HG03159 (cell line): ENCODE measurements around the gene ALPG.

Source experiments
- ATAC-seq: cut with Tn5 transposase; IDR thresholded peaks from one replicate; pipeline ENCODE4 v1.9.1; 2021; ENCODE audit warnings: mild to moderate bottlenecking, moderate library complexity; ENCODE audit not compliant: unreplicated experiment

The ALPG gene

DNA sequence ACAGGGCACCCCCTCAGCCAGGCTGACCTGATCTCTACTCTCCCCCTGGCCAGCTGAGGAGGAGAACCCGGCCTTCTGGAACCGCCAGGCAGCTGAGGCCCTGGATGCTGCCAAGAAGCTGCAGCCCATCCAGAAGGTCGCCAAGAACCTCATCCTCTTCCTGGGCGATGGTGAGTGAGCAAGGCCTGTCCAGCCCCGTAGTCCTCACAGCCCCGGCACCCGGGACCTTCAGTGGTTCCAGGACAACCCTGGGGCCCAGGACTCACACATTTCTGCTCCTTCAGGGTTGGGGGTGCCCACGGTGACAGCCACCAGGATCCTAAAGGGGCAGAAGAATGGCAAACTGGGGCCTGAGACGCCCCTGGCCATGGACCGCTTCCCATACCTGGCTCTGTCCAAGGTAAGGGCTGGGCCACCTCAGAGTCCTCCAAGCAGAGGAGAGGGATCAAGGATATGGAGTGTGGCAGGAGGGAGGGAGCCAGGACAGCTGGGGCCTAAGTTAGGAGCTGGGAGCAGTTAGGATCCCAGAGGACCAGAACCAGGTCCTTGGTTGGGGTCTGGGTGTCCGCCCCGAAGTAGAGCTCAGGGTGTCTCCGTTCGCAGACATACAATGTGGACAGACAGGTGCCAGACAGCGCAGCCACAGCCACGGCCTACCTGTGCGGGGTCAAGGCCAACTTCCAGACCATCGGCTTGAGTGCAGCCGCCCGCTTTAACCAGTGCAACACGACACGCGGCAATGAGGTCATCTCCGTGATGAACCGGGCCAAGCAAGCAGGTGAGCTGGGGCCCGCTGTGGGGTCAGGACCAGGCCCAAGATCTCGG, 49.9 kb downstream of the ALPG start:
- no peak for ATAC-seq

- ATAC-seq: no peak
These were observed 50.7 kb downstream of the ALPG start for GRCh38 chr2:232457121-232458011.

DNA sequence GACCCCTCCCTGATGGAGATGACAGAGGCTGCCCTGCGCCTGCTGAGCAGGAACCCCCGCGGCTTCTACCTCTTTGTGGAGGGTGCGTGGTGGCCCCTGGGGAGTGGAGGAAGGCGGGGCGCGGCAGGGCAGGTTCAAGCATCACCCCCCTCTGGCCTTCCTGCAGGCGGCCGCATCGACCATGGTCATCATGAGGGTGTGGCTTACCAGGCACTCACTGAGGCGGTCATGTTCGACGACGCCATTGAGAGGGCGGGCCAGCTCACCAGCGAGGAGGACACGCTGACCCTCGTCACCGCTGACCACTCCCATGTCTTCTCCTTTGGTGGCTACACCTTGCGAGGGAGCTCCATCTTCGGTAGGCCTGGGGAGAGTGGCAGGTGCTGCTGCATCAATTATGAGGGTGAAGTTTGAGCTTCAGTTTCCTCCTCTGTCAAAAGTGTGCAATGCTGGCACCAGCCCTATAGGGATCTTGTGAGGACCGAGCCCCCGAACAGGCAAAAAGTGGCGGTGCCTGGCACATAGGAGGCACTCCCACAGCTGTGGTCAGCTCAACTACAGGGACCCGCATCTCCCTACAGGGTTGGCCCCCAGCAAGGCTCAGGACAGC, 51.5 kb downstream of the ALPG start:
- no peak for ATAC-seq

DNA sequence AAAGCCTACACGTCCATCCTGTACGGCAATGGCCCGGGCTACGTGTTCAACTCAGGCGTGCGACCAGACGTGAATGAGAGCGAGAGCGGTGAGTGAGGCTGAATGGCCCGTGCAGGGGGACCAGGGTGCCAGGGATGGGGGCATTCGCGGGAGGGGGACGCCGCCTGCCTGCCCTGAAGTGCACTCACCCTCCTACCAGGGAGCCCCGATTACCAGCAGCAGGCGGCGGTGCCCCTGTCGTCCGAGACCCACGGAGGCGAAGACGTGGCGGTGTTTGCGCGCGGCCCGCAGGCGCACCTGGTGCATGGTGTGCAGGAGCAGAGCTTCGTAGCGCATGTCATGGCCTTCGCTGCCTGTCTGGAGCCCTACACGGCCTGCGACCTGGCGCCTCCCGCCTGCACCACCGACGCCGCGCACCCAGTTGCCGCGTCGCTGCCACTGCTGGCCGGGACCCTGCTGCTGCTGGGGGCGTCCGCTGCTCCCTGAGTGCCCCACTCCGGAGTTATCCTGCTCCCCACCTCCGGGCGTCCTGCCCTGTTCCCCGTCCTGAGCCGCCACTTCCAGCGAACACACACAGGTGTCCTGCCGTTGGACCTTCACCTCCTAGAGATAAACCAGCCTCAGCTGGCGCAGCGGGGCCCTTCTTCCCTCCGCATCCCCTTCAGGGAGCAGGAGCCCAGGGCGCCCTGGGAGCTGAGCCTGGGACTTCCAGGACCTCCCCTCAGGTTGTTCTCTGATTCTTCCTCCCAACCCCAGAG, 52.2 kb downstream of the ALPG start:
- ATAC-seq: no peak

GRCh38 chr2:232459419-232460035, 52.9 kb downstream of the ALPG start:
- ATAC-seq: no peak

DNA sequence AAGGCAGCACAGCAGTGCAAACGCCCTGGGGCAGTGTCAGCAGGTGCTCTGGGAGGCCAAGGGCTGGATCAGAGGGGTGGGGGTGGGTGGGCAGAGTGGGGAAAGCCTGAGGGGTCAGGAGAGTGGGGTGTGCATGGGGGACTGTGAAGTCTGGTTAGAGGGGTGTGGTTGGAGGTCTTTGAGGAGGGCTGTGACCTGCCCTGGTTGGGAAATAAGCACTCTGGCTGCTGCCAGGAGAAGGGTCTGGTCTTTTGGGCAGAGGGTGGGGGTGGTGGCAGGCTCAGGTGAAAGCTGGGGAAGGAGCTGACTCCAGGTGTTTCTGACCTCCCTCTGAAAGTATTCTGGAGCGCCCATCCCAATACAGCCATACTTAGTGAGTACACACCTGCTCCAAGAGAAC, 53.5 kb downstream of the ALPG start:
- ATAC-seq: no peak
